IgD-negative memory B cell (primary cell): ENCODE data around the gene SYTL2. TPM values are rescaled to one million over a fixed set of nuclear protein-coding genes. Genes with fewer than 3 reads are reported as not detected.

Source experiments
- H3K27ac Mint-ChIP-seq, 3 donors: one replicate each; pipeline ENCODE4 v1.8.0; 2020 to 2022; ENCODE audit warnings: mild to moderate bottlenecking in 3 of 3, mixed read lengths in 3 of 3, moderate library complexity in 1 of 3
- H3K27me3 Mint-ChIP-seq: one replicate; pipeline ENCODE4 v1.8.0; 2021; ENCODE audit warnings: mixed read lengths
- H3K36me3 Mint-ChIP-seq: one replicate; pipeline ENCODE4 v1.8.0; 2020; ENCODE audit warnings: mild to moderate bottlenecking, mixed read lengths
- H3K4me1 Mint-ChIP-seq, 3 donors: one replicate each; pipeline ENCODE4 v1.8.0; 2020 to 2022; ENCODE audit warnings: mixed read lengths in 3 of 3, mild to moderate bottlenecking in 1 of 3
- H3K4me3 Mint-ChIP-seq, 4 donors: one replicate each; pipeline ENCODE4 v1.8.0; 2020 to 2022; ENCODE audit warnings: mild to moderate bottlenecking in 4 of 4, mixed read lengths in 4 of 4, moderate library complexity in 3 of 4
- H3K9me3 Mint-ChIP-seq, 3 donors: one replicate each; pipeline ENCODE4 v1.8.0; 2020 to 2021; ENCODE audit warnings: mixed read lengths in 3 of 3, mild to moderate bottlenecking in 1 of 3
- polyA plus RNA-seq: library from polyadenylated mRNA; unstranded; fragments of 300-500 nt; fragmentation: Illumina TruSeq; gene quantifications from one replicate; pipeline ENCODE4 v1.2.3, GENCODE V29; 2021

The SYTL2 gene
- polyA plus RNA-seq, 1 donor from 2014 or later, result 1.3 TPM

DNA sequence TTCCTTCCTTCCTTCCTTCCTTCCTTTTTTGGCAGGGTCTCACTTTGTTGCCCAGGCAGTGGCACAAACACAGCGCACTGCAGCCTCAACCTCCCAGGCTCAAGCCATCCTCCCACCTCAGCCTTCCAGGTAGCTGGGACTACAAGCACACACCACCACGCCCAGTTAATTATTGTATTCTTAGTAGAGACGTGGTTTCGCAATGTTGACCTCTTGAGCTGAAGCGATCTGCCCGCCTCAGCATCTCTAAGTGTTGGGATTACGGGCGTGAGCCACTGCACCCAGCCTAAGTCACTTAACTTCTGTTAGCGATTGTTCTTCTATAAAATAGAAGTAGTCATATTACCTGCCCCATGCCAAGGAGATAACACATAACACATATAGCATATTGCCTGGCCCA is 2.8 kb upstream of the SYTL2 start:
- peak overlapping the region in 1 of 3 donors; percentile 75 for H3K27ac Mint-ChIP-seq
- no peaks in the 10 kb centered on the region for H3K9me3 Mint-ChIP-seq
- peaks cover 9 to 20% (median 11%) of the 10 kb centered on the region in 3 donors for H3K4me1 Mint-ChIP-seq
- H3K36me3 Mint-ChIP-seq, result no peaks in the 10 kb centered on the region
- H3K4me3 Mint-ChIP-seq, result no peak overlapping the region
- H3K27me3 Mint-ChIP-seq, result peaks cover 26% of the 10 kb centered on the region

GRCh38 chr11:85811624-85812023 is 683 bp upstream of the SYTL2 start:
- Mint-ChIP-seq H3K27me3 (peaks cover 26% of the 10 kb centered on the region), H3K9me3 (no peaks in the 10 kb centered on the region), H3K36me3 (no peaks in the 10 kb centered on the region), H3K4me3 (peak overlapping the region; percentile 83 to 93 (median 90)), H3K27ac (no peak overlapping the region), H3K4me1 (peaks cover 9 to 20% (median 11%) of the 10 kb centered on the region in 3 donors)

DNA sequence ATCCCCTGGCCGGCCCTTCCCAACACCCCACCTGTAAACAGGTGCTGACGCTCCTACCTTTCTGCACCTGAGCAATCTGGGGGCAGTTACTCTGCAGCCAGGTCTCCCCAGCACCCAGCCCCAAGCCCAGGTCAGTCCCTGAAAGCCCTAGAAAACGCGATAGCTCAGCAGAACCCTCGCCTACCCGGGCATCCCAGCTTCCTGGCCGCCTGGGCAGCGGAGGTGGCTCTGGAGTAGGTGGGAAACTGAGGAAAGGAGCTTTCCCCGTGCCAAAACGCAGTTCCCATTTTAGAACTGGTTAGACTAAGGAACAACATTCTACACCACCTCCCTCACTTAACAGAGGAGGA is 445 bp downstream of the SYTL2 start:
- no peaks in the 10 kb centered on the region for H3K9me3 Mint-ChIP-seq
- peaks cover 26% of the 10 kb centered on the region for H3K27me3 Mint-ChIP-seq
- no peaks in the 10 kb centered on the region for H3K36me3 Mint-ChIP-seq
- peak overlapping the region in 1 of 3 donors; percentile 68 for H3K27ac Mint-ChIP-seq
- H3K4me3 Mint-ChIP-seq, result peak overlapping the region; percentile 83 to 94 (median 90)
- H3K4me1 Mint-ChIP-seq, result peaks cover 9 to 20% (median 11%) of the 10 kb centered on the region in 3 donors

DNA sequence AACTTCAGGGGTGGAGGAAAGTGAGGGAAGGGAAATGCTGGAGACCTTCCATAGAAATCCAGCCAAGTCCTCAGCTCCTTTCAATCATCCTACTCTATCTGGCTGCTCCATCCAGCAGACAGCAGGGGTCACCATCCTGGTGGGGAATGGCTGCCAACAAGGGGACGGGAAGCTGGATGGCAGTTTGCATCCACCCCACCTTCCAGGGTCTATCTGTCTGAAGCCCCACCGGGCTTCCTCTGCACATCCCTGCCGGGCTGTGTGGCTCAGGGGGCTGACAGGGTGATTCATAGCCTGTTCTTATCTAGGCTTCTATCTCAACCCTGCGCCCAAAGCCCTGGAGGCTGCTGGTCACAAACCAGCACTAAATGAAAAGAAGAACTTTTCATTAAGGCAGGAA is 1.1 kb downstream of the SYTL2 start:
- Mint-ChIP-seq H3K4me3 (peak overlapping the region; percentile 83 to 94 (median 90)), H3K9me3 (no peaks in the 10 kb centered on the region), H3K27me3 (peaks cover 26% of the 10 kb centered on the region), H3K27ac (peak overlapping the region in 2 of 3 donors; percentile 9 to 21), H3K36me3 (no peaks in the 10 kb centered on the region), H3K4me1 (peaks cover 9 to 20% (median 11%) of the 10 kb centered on the region in 3 donors)

- Mint-ChIP-seq H3K27me3 (peaks cover 26% of the 10 kb centered on the region), H3K9me3 (no peaks in the 10 kb centered on the region), H3K4me1 (peaks cover 9 to 20% (median 11%) of the 10 kb centered on the region in 3 donors), H3K27ac (peak overlapping the region in 2 of 3 donors; percentile 8 to 21), H3K4me3 (peak overlapping the region in 2 of 4 donors; percentile 88 to 94), H3K36me3 (no peaks in the 10 kb centered on the region)
Measured at GRCh38 chr11:85809191-85809590, 1.8 kb downstream of the SYTL2 start.

- H3K4me1 Mint-ChIP-seq, result peaks cover 9 to 20% (median 9%) of the 10 kb centered on the region in 3 donors
- H3K4me3 Mint-ChIP-seq, result no peak overlapping the region
- H3K27ac Mint-ChIP-seq, result no peak overlapping the region
- no peaks in the 10 kb centered on the region for H3K36me3 Mint-ChIP-seq
- no peaks in the 10 kb centered on the region for H3K9me3 Mint-ChIP-seq
- H3K27me3 Mint-ChIP-seq, result peaks cover 19% of the 10 kb centered on the region
Measured at GRCh38 chr11:85806876-85807275, 4.1 kb downstream of the SYTL2 start.

DNA sequence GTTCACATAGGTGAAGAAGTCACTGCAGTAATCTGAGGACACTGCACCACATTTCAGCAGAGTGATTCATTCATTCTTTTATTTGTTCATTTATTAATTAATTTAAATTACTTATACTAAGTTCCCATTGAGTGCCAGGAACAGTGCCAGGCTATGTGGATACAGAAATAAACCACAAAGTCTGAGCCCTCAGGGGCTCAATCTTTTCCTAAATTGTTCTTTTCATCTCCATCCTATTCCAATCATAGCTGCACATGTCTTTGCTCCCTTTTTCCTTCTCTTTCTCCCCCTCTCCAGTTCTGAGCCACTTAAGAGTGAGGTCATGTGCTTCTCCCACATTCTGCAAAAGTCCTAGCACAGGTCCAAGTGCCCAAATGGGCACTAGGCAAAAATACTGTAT is 4.9 kb downstream of the SYTL2 start:
- no peaks in the 10 kb centered on the region for H3K9me3 Mint-ChIP-seq
- H3K27me3 Mint-ChIP-seq, result peaks cover 15% of the 10 kb centered on the region
- peaks cover 6 to 17% (median 9%) of the 10 kb centered on the region in 3 donors for H3K4me1 Mint-ChIP-seq
- peak overlapping the region in 1 of 4 donors; percentile 49 for H3K4me3 Mint-ChIP-seq
- no peaks in the 10 kb centered on the region for H3K36me3 Mint-ChIP-seq
- no peak overlapping the region for H3K27ac Mint-ChIP-seq

GRCh38 chr11:85805387-85805786 is 5.6 kb downstream of the SYTL2 start:
- Mint-ChIP-seq H3K9me3 (no peaks in the 10 kb centered on the region), H3K36me3 (no peaks in the 10 kb centered on the region), H3K4me1 (peaks cover 4 to 15% (median 8%) of the 10 kb centered on the region in 3 donors)

GRCh38 chr11:85803920-85804319 is 7.0 kb downstream of the SYTL2 start:
- Mint-ChIP-seq H3K27ac (no peak overlapping the region), H3K9me3 (no peaks in the 10 kb centered on the region), H3K4me3 (no peak overlapping the region), H3K4me1 (peaks cover 0 to under 1% (median 0%) of the 10 kb centered on the region in 3 donors), H3K27me3 (peaks cover 4% of the 10 kb centered on the region), H3K36me3 (no peaks in the 10 kb centered on the region)

More at GRCh38 chr11:85805387-85805786, 5.6 kb downstream of the SYTL2 start:
- Mint-ChIP-seq H3K27me3 (peaks cover 12% of the 10 kb centered on the region), H3K4me3 (no peak overlapping the region), H3K27ac (no peak overlapping the region)

DNA sequence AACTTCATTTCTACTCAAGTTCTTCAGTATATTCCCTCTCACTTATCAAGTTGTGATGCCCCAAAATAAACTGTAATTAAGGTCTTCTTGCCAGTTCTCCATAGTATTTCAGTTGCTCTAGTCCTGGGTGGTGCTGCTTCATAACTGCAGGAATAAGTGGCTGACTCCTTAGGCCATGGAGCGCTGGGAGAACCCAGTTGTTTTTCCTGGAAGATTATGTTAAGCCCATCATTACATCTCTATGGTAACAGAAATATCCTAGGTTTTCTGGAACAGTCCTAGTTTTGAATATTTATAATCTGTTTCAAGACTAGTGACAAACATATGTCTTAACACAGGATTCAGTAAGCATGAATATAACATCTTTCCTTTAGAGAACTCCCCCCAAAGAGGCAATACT is 7.6 kb downstream of the SYTL2 start:
- Mint-ChIP-seq H3K36me3 (no peaks in the 10 kb centered on the region), H3K27me3 (peaks cover 4% of the 10 kb centered on the region), H3K9me3 (no peaks in the 10 kb centered on the region), H3K4me3 (no peak overlapping the region), H3K4me1 (no peaks in the 10 kb centered on the region), H3K27ac (no peak overlapping the region)

DNA sequence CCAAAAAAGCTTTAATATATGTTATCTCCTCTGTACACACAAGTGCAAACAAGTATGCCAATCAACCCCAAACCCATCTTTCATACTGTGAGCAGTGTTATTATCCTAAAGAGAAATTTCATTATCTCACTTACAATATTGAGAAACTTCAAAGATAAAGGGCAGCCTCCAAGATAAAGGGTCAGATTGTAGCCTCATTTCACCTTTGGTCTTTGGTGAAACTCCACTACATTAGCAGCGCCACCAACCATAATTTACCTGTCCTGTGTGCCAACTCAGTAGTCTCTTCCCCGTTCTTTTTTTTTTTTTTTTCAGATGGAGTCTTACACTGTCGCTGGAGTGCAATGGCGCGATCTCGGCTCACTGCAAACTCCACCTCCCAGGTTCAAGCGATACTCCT is 9.4 kb downstream of the SYTL2 start:
- Mint-ChIP-seq H3K9me3 (no peaks in the 10 kb centered on the region), H3K27me3 (peaks cover 4% of the 10 kb centered on the region), H3K4me1 (no peaks in the 10 kb centered on the region), H3K27ac (no peak overlapping the region), H3K36me3 (no peaks in the 10 kb centered on the region), H3K4me3 (no peak overlapping the region)

DNA sequence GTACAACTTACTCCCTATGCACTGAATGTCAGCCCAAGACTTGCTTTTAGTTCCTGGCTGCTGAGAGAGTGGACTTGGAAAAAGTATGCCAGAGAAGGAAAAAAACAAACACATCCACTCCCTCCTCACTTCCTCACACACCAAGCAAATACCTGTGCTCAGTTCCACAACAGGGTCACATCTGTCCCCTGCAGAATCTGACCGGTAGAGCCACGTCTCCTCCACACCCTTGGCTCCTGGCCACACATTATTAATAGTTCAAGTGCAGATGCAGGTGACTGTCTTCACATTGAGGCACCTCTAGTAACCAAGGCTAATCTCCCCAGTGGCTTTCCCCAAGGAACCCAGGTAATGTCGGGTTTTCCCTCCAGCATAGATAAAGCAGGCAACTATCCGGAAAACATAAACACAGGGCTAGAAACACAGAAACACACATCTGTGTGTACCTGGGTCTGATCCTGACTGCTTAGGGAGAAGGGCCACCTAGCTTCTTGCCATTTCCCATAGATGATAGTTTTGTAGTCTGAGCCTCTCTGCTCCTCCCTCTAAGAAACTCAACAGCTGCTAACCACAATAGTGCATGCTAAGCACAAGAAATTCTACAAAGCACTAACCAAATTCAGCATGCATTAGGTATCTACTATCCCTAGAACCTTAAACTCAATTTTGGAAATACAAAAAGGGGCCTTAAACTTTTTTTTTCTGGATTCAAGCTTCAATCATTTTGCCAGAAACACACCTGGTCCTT is 10.2 kb downstream of the SYTL2 start:
- H3K4me1 Mint-ChIP-seq, result no peaks in the 10 kb centered on the region
- H3K4me3 Mint-ChIP-seq, result no peak overlapping the region
- H3K36me3 Mint-ChIP-seq, result no peaks in the 10 kb centered on the region
- H3K27ac Mint-ChIP-seq, result no peak overlapping the region
- H3K9me3 Mint-ChIP-seq, result no peaks in the 10 kb centered on the region
- H3K27me3 Mint-ChIP-seq, result peaks cover 4% of the 10 kb centered on the region

GRCh38 chr11:85799142-85799541 is 11.8 kb downstream of the SYTL2 start:
- Mint-ChIP-seq H3K36me3 (no peaks in the 10 kb centered on the region), H3K4me3 (no peak overlapping the region), H3K27ac (no peak overlapping the region), H3K27me3 (peaks cover 4% of the 10 kb centered on the region), H3K9me3 (no peaks in the 10 kb centered on the region), H3K4me1 (no peaks in the 10 kb centered on the region)

GRCh38 chr11:85798361-85798760 is 12.6 kb downstream of the SYTL2 start:
- Mint-ChIP-seq H3K27ac (no peak overlapping the region), H3K4me1 (no peaks in the 10 kb centered on the region), H3K36me3 (no peaks in the 10 kb centered on the region), H3K27me3 (peaks cover 4% of the 10 kb centered on the region), H3K4me3 (no peak overlapping the region), H3K9me3 (no peaks in the 10 kb centered on the region)

DNA sequence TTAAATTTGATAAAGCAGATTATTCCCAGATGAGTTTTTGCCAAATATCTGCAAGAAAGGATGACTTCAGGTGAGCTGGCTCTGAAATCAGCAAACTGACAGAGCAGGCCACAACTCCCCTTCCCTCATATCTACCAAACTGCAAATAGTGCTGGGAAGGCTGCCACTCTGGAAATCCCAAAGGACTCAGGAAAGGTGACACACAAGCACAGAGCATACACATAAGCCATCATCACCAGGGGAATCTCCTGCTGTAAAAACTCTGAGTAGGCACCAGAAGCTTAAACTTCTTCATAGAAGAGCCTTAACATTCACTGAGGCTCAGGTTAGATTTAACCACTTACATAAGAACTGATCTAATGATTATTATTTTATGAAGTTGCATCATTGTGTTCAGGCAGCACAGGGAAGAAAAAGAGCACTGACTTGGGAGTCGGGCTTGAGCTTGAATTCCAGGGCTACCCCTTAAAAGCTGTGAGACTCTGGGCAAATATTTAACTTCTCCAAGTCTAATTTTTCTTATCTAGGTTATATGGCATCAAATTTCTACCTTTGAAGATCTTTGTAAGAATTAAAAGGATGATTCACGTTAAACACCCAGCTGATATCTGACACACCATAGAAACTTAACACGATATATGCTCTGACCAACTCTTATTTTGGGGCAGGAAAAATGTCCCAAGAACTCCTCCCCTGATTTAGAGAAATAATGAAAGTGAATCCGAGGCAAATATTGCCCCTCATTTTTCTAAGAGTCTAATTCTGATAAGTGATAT is 15.0 kb downstream of the SYTL2 start:
- H3K27ac Mint-ChIP-seq, result no peak overlapping the region
- H3K4me3 Mint-ChIP-seq, result no peak overlapping the region
- H3K27me3 Mint-ChIP-seq, result peaks cover 4% of the 10 kb centered on the region
- H3K9me3 Mint-ChIP-seq, result no peaks in the 10 kb centered on the region
- peaks cover 1% of the 10 kb centered on the region for H3K36me3 Mint-ChIP-seq
- no peaks in the 10 kb centered on the region for H3K4me1 Mint-ChIP-seq
